Uterus (tissue), 4 donors: ENCODE measurements around the gene RSRC1. TPM values are rescaled to one million over a fixed set of nuclear protein-coding genes. Genes with fewer than 3 reads are reported as not detected.
"Not testable (repeated sequence)": the region's sequence is repeated elsewhere in the genome, so short reads cannot be mapped to it uniquely, and the experiment has no call there.

Experiments used
- DNase-seq, 2 donors: peaks; one replicate each; pipeline ENCODE4 v3.0.0-alpha.2; 2019 to 2020
- H3K27ac ChIP-seq, 2 donors: fragments of 200-600 bp; sonication (generic); 1 replicate in 1 of 2; 2 replicates in 1 of 2; pipeline ENCODE4 v1.5.1; 2016 to 2018
- H3K27me3 ChIP-seq, 2 donors: fragments of 200-600 bp; sonication (generic); one replicate each; pipeline ENCODE4 v1.5.1; 2018 to 2019; ENCODE audit warnings: control low read depth in 1 of 2
- H3K36me3 ChIP-seq, 2 donors: fragments of 200-600 bp; sonication (generic); one replicate each; pipeline ENCODE4 v1.5.1; 2019; ENCODE audit warnings: control low read depth in 1 of 2
- H3K4me1 ChIP-seq, 2 donors: fragments of 200-600 bp; sonication (generic); one replicate each; pipeline ENCODE4 v1.5.1; 2018 to 2019; ENCODE audit warnings: control low read depth in 1 of 2
- H3K4me3 ChIP-seq, 2 donors: fragments of 200-600 bp; sonication (generic); 1 replicate in 1 of 2; 2 replicates in 1 of 2; pipeline ENCODE4 v1.5.1; 2018 to 2019; ENCODE audit warnings: mild to moderate bottlenecking in 1 of 2
- H3K9me3 ChIP-seq, 2 donors: fragments of 200-600 bp; sonication (generic); one replicate each; pipeline ENCODE4 v1.5.1; 2019; ENCODE audit warnings: control low read depth in 1 of 2
- CTCF ChIP-seq, 4 experiments: fragments of 200-600 bp in 2 of 4; fragments of 450-650 bp in 2 of 4; sonication (generic) in 2 of 4; IDR thresholded peaks; one replicate each; pipeline ENCODE4 v1.5.1; 2016 to 2019; ENCODE audit warnings: antibody characterized with exemption in 4 of 4, mild to moderate bottlenecking in 2 of 4, moderate library complexity in 1 of 4
- POLR2A ChIP-seq, 2 donors: fragments of 450-650 bp; IDR thresholded peaks; one replicate each; pipeline ENCODE4 v1.6.1; 2016; ENCODE audit warnings: antibody characterized with exemption in 2 of 2, mild to moderate bottlenecking in 1 of 2, moderate library complexity in 1 of 2
- intact Hi-C: fragments of 100-400 bp; cut with DNase I; formaldehyde crosslinking; loops from one replicate; pipeline ENCODE4 v1.15.1; 2023; ENCODE audit warnings: low total_unique reads
- total RNA-seq, 4 donors: library from RNA; depleted of rRNA in 3 of 4; stranded (reverse); fragments of >200 nt in 3 of 4; gene quantifications; one replicate each; pipeline versions ENCODE4 v1.1.0 to v1.2.4, GENCODE V29; 2014 to 2023
- donor health status: DM: yes; HTN: yes; CAD: no.

RSRC1 gene
- total RNA-seq, 4 donors from 2014 or later: 24.1 to 128 (median 60.6) TPM

GRCh38 chr3:158109295-158109803 lies 540 bp upstream of the RSRC1 start:
- Histone ChIP-seq H3K4me3 (peak overlapping the region; percentile 98), H3K27me3 (peaks cover 12 to 41% of the 10 kb centered on the region in 2 donors), H3K27ac (peak overlapping the region; percentile 62 to 74), H3K9me3 (no peaks in the 10 kb centered on the region), H3K36me3 (no peaks in the 10 kb centered on the region), H3K4me1 (peaks cover 0 to 9% of the 10 kb centered on the region in 2 donors)
- no peak for DNase-seq
- TF ChIP-seq CTCF (IDR thresholded peaks at IDR 0.05) (no peak), POLR2A (IDR thresholded peaks at IDR 0.05) (no peak)
- intact Hi-C loops: no loop called here

- peaks cover 7 to 29% of the 10 kb centered on the region in 2 donors for H3K27me3 ChIP-seq
- no peaks in the 10 kb centered on the region for H3K9me3 ChIP-seq
- peaks cover 0 to 9% of the 10 kb centered on the region in 2 donors for H3K4me1 ChIP-seq
- TF ChIP-seq CTCF (IDR thresholded peaks at IDR 0.05) (no peak), POLR2A (IDR thresholded peaks at IDR 0.05) (no peak)
- peak overlapping the region; percentile 98 for H3K4me3 ChIP-seq
- H3K27ac ChIP-seq: peak overlapping the region in 1 of 2 donors; percentile 74
- no peaks in the 10 kb centered on the region for H3K36me3 ChIP-seq
- DNase-seq: no peak
- intact Hi-C loops: no loop called here
Observed at GRCh38 chr3:158110658-158111018, 749 bp downstream of the RSRC1 start.

- intact Hi-C loops: no loop called here
Observed at GRCh38 chr3:158111861-158112260, 2.0 kb downstream of the RSRC1 start.

GRCh38 chr3:158113595-158113994 lies 3.7 kb downstream of the RSRC1 start:
- H3K4me3 ChIP-seq, intact Hi-C loops, DNase-seq, H3K4me1 ChIP-seq, H3K36me3 ChIP-seq, H3K27ac ChIP-seq, H3K9me3 ChIP-seq, H3K27me3 ChIP-seq: not testable (repeated sequence)

More at GRCh38 chr3:158111861-158112260, 2.0 kb downstream of the RSRC1 start:
- no peaks in the 10 kb centered on the region for H3K9me3 ChIP-seq
- peaks cover 7 to 19% of the 10 kb centered on the region in 2 donors for H3K27me3 ChIP-seq
- H3K4me3 ChIP-seq: no peak overlapping the region
- no peaks in the 10 kb centered on the region for H3K36me3 ChIP-seq
- peaks cover 0 to 9% of the 10 kb centered on the region in 2 donors for H3K4me1 ChIP-seq
- TF ChIP-seq CTCF (IDR thresholded peaks at IDR 0.05) (no peak), POLR2A (IDR thresholded peaks at IDR 0.05) (no peak)
- H3K27ac ChIP-seq: no peak overlapping the region
- no peak for DNase-seq

GRCh38 chr3:158120330-158120729 lies 10.4 kb downstream of the RSRC1 start:
- H3K36me3 ChIP-seq: no peaks in the 10 kb centered on the region
- no peaks in the 10 kb centered on the region for H3K4me1 ChIP-seq
- no peaks in the 10 kb centered on the region for H3K27me3 ChIP-seq
- no peak for DNase-seq
- H3K4me3 ChIP-seq: no peak overlapping the region
- intact Hi-C loops: no loop called here
- H3K27ac ChIP-seq: no peak overlapping the region
- H3K9me3 ChIP-seq: no peaks in the 10 kb centered on the region
- TF ChIP-seq CTCF (IDR thresholded peaks at IDR 0.05) (no peak), POLR2A (IDR thresholded peaks at IDR 0.05) (no peak)

GRCh38 chr3:158121295-158121694 lies 11.4 kb downstream of the RSRC1 start:
- H3K36me3 ChIP-seq: peaks cover 0 to 3% of the 10 kb centered on the region in 2 donors
- H3K27ac ChIP-seq: no peak overlapping the region
- no peaks in the 10 kb centered on the region for H3K4me1 ChIP-seq
- H3K9me3 ChIP-seq: peaks cover 0 to 10% of the 10 kb centered on the region in 2 donors
- intact Hi-C loops: no loop called here
- no peak overlapping the region for H3K4me3 ChIP-seq
- H3K27me3 ChIP-seq: no peaks in the 10 kb centered on the region
- no peak for DNase-seq
- TF ChIP-seq CTCF (IDR thresholded peaks at IDR 0.05): no peak
- TF ChIP-seq POLR2A (IDR thresholded peaks at IDR 0.05): no peak

GRCh38 chr3:158122721-158123120 lies 12.8 kb downstream of the RSRC1 start:
- H3K4me1 ChIP-seq, H3K27ac ChIP-seq, intact Hi-C loops, H3K27me3 ChIP-seq, H3K36me3 ChIP-seq, H3K4me3 ChIP-seq, DNase-seq: not testable (repeated sequence)
- peaks cover 0 to 19% of the 10 kb centered on the region in 2 donors for H3K9me3 ChIP-seq
